Endothelial cell of umbilical vein (primary cell): Measurements from ENCODE around the gene FMNL2. TPM values are rescaled to one million over a fixed set of nuclear protein-coding genes. Genes with fewer than 3 reads are reported as not detected.

Experiments used
- BruUV-seq: library from RNA; stranded (reverse); fragments of 400-500 nt; replicated peaks from 2 replicates; lab custom pipeline; 2021; lab: Mats Ljungman, UMichigan
- CTCF ChIA-PET: fragments of 300-600, 350-600 bp; sonication (Branson Sonifier 250); formaldehyde crosslinking; loops from one replicate; lab custom pipeline; 2021; ENCODE audit warnings: antibody characterized with exemption, inconsistent platforms; lab: Charles Lee
- POLR2A ChIA-PET: fragments of 300-600, 350-600 bp; sonication (Branson Sonifier 250); formaldehyde crosslinking; loops from one replicate; lab custom pipeline; 2021; ENCODE audit warnings: antibody characterized with exemption, inconsistent platforms; lab: Charles Lee
- DNase-seq: peaks from one replicate; pipeline ENCODE4 v3.0.0-alpha.2; 2011; ENCODE audit warnings: low read depth, low spot score
- FAIRE-seq: peaks from 2 replicates; lab custom pipeline; 2011; peaks lifted over from hg19 to GRCh38; lab: Jason Lieb, UNC
- H2AFZ ChIP-seq: 2 replicates; pipeline ENCODE4 v1.6.0; 2012; ENCODE audit warnings: low read depth, low read length, control low read depth, inconsistent platforms
- H3K27ac ChIP-seq: 2 replicates; pipeline ENCODE4 v1.5.1; 2011; ENCODE audit warnings: low read depth, mild to moderate bottlenecking, control low read depth, low read length, moderate library complexity; ENCODE audit not compliant: insufficient read depth
- H3K27me3 ChIP-seq, 2 experiments: 2 replicates each; pipeline versions ENCODE4 v1.6.0 to v1.6.1; 2011; ENCODE audit warnings: low read length in 2 of 2, mixed read lengths in 1 of 2; ENCODE audit not compliant: control insufficient read depth in 2 of 2, insufficient read depth in 2 of 2
- H3K36me3 ChIP-seq, 2 experiments: 2 replicates in 1 of 2; 3 replicates in 1 of 2; pipeline ENCODE4 v1.5.1; 2011; ENCODE audit warnings: low read length in 2 of 2, mild to moderate bottlenecking in 1 of 2, moderate library complexity in 1 of 2; ENCODE audit not compliant: control insufficient read depth in 2 of 2, insufficient read depth in 2 of 2; ENCODE audit errors: extremely low read depth in 1 of 2
- H3K4me1 ChIP-seq: 3 replicates; pipeline ENCODE4 v1.5.1; 2011; ENCODE audit warnings: mild to moderate bottlenecking, low read length; ENCODE audit not compliant: control insufficient read depth, insufficient read depth; ENCODE audit errors: extremely low read depth
- H3K4me2 ChIP-seq: 2 replicates; pipeline ENCODE4 v1.6.1; 2011; ENCODE audit warnings: low read length, control low read depth, mixed read lengths; ENCODE audit not compliant: insufficient read depth
- H3K4me3 ChIP-seq, 3 experiments: fragments of 200-600 bp in 1 of 3; sonication (generic), shearing (Covaris generic) in 1 of 3; replicated peaks in 1 of 3; 2 replicates each; pipeline ENCODE4 v1.5.1; 2011 to 2016; ENCODE audit warnings: control low read depth in 3 of 3, low read length in 3 of 3, mild to moderate bottlenecking in 2 of 3, inconsistent platforms in 1 of 3, low read depth in 1 of 3, moderate library complexity in 1 of 3; ENCODE audit not compliant: insufficient read depth in 1 of 3
- H3K79me2 ChIP-seq: 2 replicates; pipeline ENCODE4 v1.6.0; 2012; ENCODE audit warnings: low read length, inconsistent platforms; ENCODE audit not compliant: control insufficient read depth, insufficient read depth
- H3K9ac ChIP-seq: replicated peaks from 2 replicates; pipeline ENCODE3; 2011; ENCODE audit warnings: low read length, control low read depth; ENCODE audit not compliant: insufficient read depth; ENCODE audit errors: extremely low read depth
- H3K9me1 ChIP-seq: replicated peaks from 3 replicates; pipeline ENCODE4 v1.6.0; 2011; ENCODE audit warnings: mild to moderate bottlenecking, low read length; ENCODE audit not compliant: control insufficient read depth, insufficient read depth; ENCODE audit errors: extremely low read depth
- H3K9me3 ChIP-seq: replicated peaks from 2 replicates; pipeline ENCODE4 v1.5.1; 2012; ENCODE audit warnings: low read length, inconsistent platforms; ENCODE audit not compliant: control insufficient read depth, insufficient read depth
- H4K20me1 ChIP-seq: replicated peaks from 2 replicates; pipeline ENCODE3; 2011; ENCODE audit warnings: mild to moderate bottlenecking, low read length; ENCODE audit not compliant: control insufficient read depth, insufficient read depth; ENCODE audit errors: extremely low read depth
- CTCF ChIP-seq, 2 donors: IDR thresholded peaks; 1 replicate in 1 of 2; 2 replicates in 1 of 2; pipeline ENCODE4 v1.5.1; 2011; ENCODE audit warnings: low read length in 2 of 2, mild to moderate bottlenecking in 2 of 2, moderate library complexity in 2 of 2, control low read depth in 1 of 2, inconsistent platforms in 1 of 2, low read depth in 1 of 2; ENCODE audit not compliant: insufficient read depth in 1 of 2; ENCODE audit errors: extremely low read depth in 1 of 2
- EZH2 ChIP-seq: IDR thresholded peaks from 2 replicates; pipeline ENCODE4 v1.6.1; 2012; ENCODE audit warnings: borderline replicate concordance, low read depth, mild to moderate bottlenecking, moderate library complexity, low read length, inconsistent platforms; ENCODE audit not compliant: severe bottlenecking
- FOS ChIP-seq: IDR thresholded peaks from 2 replicates; pipeline ENCODE4 v1.6.1; 2011; ENCODE audit warnings: mild to moderate bottlenecking, low read length, moderate library complexity, borderline replicate concordance; ENCODE audit not compliant: insufficient read depth
- GATA2 ChIP-seq: IDR thresholded peaks from 2 replicates; pipeline ENCODE4 v1.7.0; 2011; ENCODE audit warnings: low read depth, mild to moderate bottlenecking, moderate library complexity, mixed read lengths, low read length; ENCODE audit not compliant: insufficient read length, insufficient read depth
- JUN ChIP-seq: IDR thresholded peaks from 2 replicates; pipeline ENCODE4 v1.6.1; 2011; ENCODE audit warnings: borderline replicate concordance, low read depth; ENCODE audit not compliant: insufficient read length, insufficient read depth
- MAX ChIP-seq: IDR thresholded peaks from 2 replicates; pipeline ENCODE4 v1.6.1; 2011; ENCODE audit not compliant: insufficient read depth, insufficient read length
- MYC ChIP-seq: IDR thresholded peaks from one replicate; pipeline ENCODE4 v1.6.1; 2011; ENCODE audit warnings: mild to moderate bottlenecking, low read depth, low read length
- POLR2A ChIP-seq: IDR thresholded peaks from 2 replicates; pipeline ENCODE4 v1.6.1; 2012; ENCODE audit warnings: low read depth, mild to moderate bottlenecking, control low read depth, low read length
- POLR2AphosphoS5 ChIP-seq: IDR thresholded peaks from 2 replicates; pipeline ENCODE4 v1.6.1; 2012; ENCODE audit warnings: low read depth, mild to moderate bottlenecking, control low read depth, low read length, moderate library complexity; ENCODE audit not compliant: insufficient read depth
- dilution Hi-C: fragments of 300-500 bp; cut with MboI; formaldehyde crosslinking; loops from one replicate; pipeline ENCODE4 v1.15.0; 2019; ENCODE audit warnings: low sequenced_read_pairs; ENCODE audit not compliant: extremely low pct_ligation_motif_present
- intact Hi-C: fragments of 100-400 bp; cut with micrococcal nuclease; formaldehyde crosslinking; loops from one replicate; pipeline ENCODE4 v1.10.0; 2022
- polyA plus RNA-seq, 4 experiments: library from polyadenylated mRNA; depleted of rRNA in 3 of 4; stranded (reverse) in 3 of 4; unstranded in 1 of 4; fragments of >200 nt; gene quantifications; 2 replicates each; pipeline versions ENCODE4 v1.2.1 to v1.2.3, GENCODE V29; 2011 to 2012; ENCODE audit warnings: missing spikeins in 1 of 4
- total RNA-seq: library from RNA; stranded (reverse); gene quantifications from 2 replicates; pipeline ENCODE4 v1.2.3, GENCODE V29; 2021

FMNL2 gene
- total and polyA plus RNA-seq, 2 donors (not counting 3 experiments of a cell fraction or from before 2014, with no cell fraction given): 8.3 to 28.0 TPM

GRCh38 chr2:152510621-152511020 lies 175.6 kb downstream of the FMNL2 start:
- H3K4me2 ChIP-seq: no peak overlapping the region
- no peak overlapping the region for H3K27ac ChIP-seq
- no peak overlapping the region for H3K9ac ChIP-seq
- dilution Hi-C loops (no loop called here), intact Hi-C loops (no loop called here)
- no peak for TF ChIP-seq EZH2
- TF ChIP-seq MAX: no peak
- no peak for TF ChIP-seq FOS
- TF ChIP-seq JUN: no peak
- no peak for TF ChIP-seq CTCF (IDR thresholded peaks at IDR 0.05; ENCODE audit: extremely low read depth in 1 of 2, insufficient read depth in 1 of 2, low read depth in 1 of 2, low read length in 2 of 2)
- no peak for TF ChIP-seq GATA2
- no peak for TF ChIP-seq POLR2AphosphoS5
- TF ChIP-seq POLR2A: no peak
- no peak for TF ChIP-seq MYC
- ChIA-PET CTCF (no interaction called here), POLR2A (no interaction called here)
- FAIRE-seq (no peak), DNase-seq (no peak)
- H3K4me1 ChIP-seq: peaks cover 39% of the 10 kb centered on the region
- no peak overlapping the region for H2AFZ ChIP-seq
- no TSS peak for BruUV-seq
- no peaks in the 10 kb centered on the region for H3K27me3 ChIP-seq
- H3K4me3 ChIP-seq: no peak overlapping the region
- H3K9me1 ChIP-seq: no peaks in the 10 kb centered on the region
- H3K79me2 ChIP-seq: peaks cover 11% of the 10 kb centered on the region
- no peaks in the 10 kb centered on the region for H4K20me1 ChIP-seq
- no peaks in the 10 kb centered on the region for H3K9me3 ChIP-seq
- H3K36me3 ChIP-seq: no peaks in the 10 kb centered on the region
